ENCODE results near the gene HSBP1L1.

DNA sequence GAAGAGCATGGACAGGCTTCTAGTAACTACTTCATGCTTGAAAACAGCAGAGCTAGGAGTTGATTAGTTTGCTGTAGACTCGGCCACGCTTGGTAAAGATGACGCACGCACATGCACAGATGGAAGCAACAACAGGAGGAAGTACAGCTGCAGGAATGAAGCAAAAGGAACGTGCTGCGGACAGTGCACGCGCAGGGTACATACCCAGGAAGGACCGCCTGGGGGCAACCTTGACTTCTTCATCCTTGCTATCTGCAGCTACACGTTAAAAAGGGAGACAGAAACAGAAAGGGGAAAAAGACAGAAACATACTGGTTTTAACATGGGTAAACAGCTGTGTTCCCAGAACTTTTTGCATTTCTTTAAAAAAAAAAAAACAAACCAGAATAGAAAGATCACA is 30.7 kb upstream of the HSBP1L1 start:
- no peak for TF ChIP-seq EP300 (IDR thresholded peaks at IDR 0.05)
- TF ChIP-seq, protein P1, sequence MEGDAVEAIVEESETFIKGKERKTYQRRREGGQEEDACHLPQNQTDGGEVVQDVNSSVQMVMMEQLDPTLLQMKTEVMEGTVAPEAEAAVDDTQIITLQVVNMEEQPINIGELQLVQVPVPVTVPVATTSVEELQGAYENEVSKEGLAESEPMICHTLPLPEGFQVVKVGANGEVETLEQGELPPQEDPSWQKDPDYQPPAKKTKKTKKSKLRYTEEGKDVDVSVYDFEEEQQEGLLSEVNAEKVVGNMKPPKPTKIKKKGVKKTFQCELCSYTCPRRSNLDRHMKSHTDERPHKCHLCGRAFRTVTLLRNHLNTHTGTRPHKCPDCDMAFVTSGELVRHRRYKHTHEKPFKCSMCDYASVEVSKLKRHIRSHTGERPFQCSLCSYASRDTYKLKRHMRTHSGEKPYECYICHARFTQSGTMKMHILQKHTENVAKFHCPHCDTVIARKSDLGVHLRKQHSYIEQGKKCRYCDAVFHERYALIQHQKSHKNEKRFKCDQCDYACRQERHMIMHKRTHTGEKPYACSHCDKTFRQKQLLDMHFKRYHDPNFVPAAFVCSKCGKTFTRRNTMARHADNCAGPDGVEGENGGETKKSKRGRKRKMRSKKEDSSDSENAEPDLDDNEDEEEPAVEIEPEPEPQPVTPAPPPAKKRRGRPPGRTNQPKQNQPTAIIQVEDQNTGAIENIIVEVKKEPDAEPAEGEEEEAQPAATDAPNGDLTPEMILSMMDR (IDR thresholded peaks at IDR 0.05): no peak
